Stimulated activated CD8-positive, alpha-beta memory T cell treated with anti-CD3 and anti-CD28 coated beads, Interleukin-12 subunit alpha, Interleukin-12 subunit beta, amount 100 ng/mL, for 1 hour (primary cell): ENCODE data around the gene GPC5.

Experiments
- DNase-seq: peaks from one replicate; pipeline ENCODE4 v3.0.0-alpha.2; 2020; ENCODE audit warnings: low read depth

Gene GPC5

GRCh38 chr13:92362717-92363116 is 964.3 kb downstream of the GPC5 start:
- DNase-seq, result no peak

- DNase-seq, result no peak
Observed at GRCh38 chr13:92365904-92366303, 967.5 kb downstream of the GPC5 start.

- no peak for DNase-seq
Observed at GRCh38 chr13:92377396-92377795, 979.0 kb downstream of the GPC5 start.

- DNase-seq, result no peak
Observed at GRCh38 chr13:92379371-92379770, 981.0 kb downstream of the GPC5 start.

GRCh38 chr13:92384410-92384809 is 986.0 kb downstream of the GPC5 start:
- DNase-seq, result no peak

- DNase-seq, result no peak
Observed at GRCh38 chr13:92387245-92387644, 988.8 kb downstream of the GPC5 start.

- no peak for DNase-seq
Observed at GRCh38 chr13:92390217-92390616, 991.8 kb downstream of the GPC5 start.

GRCh38 chr13:92403606-92404005 is 1005.2 kb downstream of the GPC5 start:
- DNase-seq, result no peak

GRCh38 chr13:92407858-92408257 is 1009.4 kb downstream of the GPC5 start:
- DNase-seq, result no peak

GRCh38 chr13:92412481-92412880 is 1014.1 kb downstream of the GPC5 start:
- no peak for DNase-seq

GRCh38 chr13:92412996-92413395 is 1014.6 kb downstream of the GPC5 start:
- DNase-seq, result no peak

- DNase-seq, result no peak
Observed at GRCh38 chr13:92413452-92413851, 1015.0 kb downstream of the GPC5 start.

- DNase-seq, result no peak
Observed at GRCh38 chr13:92414851-92415250, 1016.4 kb downstream of the GPC5 start.

- no peak for DNase-seq
Observed at GRCh38 chr13:92415781-92416180, 1017.4 kb downstream of the GPC5 start.

- no peak for DNase-seq
Observed at GRCh38 chr13:92418818-92419412, 1020.5 kb downstream of the GPC5 start.

- no peak for DNase-seq
Observed at GRCh38 chr13:92429231-92429630, 1030.8 kb downstream of the GPC5 start.

GRCh38 chr13:92433386-92433785 is 1035.0 kb downstream of the GPC5 start:
- DNase-seq, result no peak

GRCh38 chr13:92433963-92434362 is 1035.5 kb downstream of the GPC5 start:
- no peak for DNase-seq

- DNase-seq, result no peak
Observed at GRCh38 chr13:92436924-92437323, 1038.5 kb downstream of the GPC5 start.

- no peak for DNase-seq
Observed at GRCh38 chr13:92444244-92444643, 1045.8 kb downstream of the GPC5 start.

GRCh38 chr13:92451060-92451459 is 1052.6 kb downstream of the GPC5 start:
- no peak for DNase-seq

- DNase-seq, result no peak
Observed at GRCh38 chr13:92452840-92453239, 1054.4 kb downstream of the GPC5 start.

- DNase-seq, result no peak
Observed at GRCh38 chr13:92459306-92459705, 1060.9 kb downstream of the GPC5 start.

GRCh38 chr13:92460479-92460878 is 1062.1 kb downstream of the GPC5 start:
- no peak for DNase-seq

- no peak for DNase-seq
Observed at GRCh38 chr13:92461402-92461801, 1063.0 kb downstream of the GPC5 start.
